Measurements from ENCODE around the gene RNF144A.

Gene RNF144A

GRCh38 chr2:7007846-7008741 is 90.9 kb downstream of the RNF144A start:
- no peak for DNase-seq (ENCODE audit: low spot score)

DNA sequence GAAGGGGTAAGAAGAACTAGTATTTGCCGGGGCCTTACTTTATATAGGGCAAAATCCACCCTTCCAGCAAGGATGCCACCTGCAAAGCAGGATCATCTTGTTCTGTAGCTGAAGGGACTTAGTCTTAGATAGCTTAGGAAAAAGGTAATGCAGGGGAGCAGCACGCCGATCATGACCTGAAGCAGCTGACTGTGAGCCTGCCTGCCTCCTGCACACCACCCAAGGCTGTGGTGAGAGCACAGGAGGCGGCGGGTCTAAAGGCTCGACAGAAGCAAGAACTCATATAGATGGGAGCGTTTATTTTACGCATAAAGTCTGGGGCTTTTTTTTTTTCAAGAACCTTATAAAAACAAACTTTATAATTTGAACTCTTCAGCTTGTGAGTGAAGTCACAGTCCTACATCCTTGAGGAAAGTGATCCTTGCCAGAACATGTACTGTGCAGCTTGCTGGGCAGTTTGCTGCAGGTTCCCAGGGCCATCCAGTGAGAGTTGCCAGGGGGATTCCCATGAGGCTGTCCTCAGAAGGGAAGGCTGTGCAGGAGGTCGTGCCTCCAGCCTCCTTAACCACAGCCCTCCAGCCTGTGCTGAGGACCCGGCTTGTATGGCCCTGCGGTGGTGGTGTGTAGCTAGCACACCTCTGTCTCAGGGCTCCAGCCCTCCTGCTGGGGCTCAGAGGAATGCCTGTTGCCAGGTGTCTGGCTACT is 92.1 kb downstream of the RNF144A start:
- no peak for DNase-seq (ENCODE audit: low spot score)

- DNase-seq (ENCODE audit: low spot score): no peak
Observed at GRCh38 chr2:7010391-7011054, 93.3 kb downstream of the RNF144A start.

DNA sequence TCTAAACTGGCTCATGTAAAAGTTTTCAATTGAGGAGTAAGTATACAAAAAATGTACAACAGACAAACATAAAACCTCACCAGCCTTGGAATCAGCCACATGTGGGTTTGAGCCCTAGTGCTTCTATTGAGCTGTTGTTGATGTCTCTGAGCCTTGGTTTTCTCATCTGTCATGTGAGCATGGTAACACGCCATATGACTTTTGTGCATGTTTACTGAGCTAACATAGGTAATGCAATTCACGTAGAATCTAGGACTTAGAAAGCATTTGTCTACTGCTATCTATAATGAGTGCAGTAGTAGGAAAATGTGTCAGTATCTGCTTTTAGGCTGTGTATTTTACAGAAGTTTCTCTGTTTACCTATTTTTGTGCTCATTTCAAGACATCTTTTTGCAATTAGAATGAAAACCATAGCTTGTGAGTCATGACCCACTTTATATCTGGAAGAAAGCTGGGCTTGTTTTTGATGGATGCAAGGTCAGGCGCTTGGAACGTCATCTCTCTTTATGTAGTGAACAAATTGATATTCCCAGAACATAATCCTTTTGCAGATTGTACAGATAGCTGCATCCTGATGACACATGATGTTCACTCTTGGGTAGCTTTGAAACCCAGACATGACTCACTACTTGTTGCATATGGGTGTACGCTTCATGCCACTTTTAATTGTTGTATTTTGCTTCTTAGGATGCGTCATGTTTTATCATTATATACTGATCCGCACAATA is 94.3 kb downstream of the RNF144A start:
- no peak for DNase-seq (ENCODE audit: low spot score)

GRCh38 chr2:7012141-7012764 is 95.0 kb downstream of the RNF144A start:
- DNase-seq (ENCODE audit: low spot score): no peak

- DNase-seq (ENCODE audit: low spot score): no peak
Observed at GRCh38 chr2:7013471-7014160, 96.4 kb downstream of the RNF144A start.

DNA sequence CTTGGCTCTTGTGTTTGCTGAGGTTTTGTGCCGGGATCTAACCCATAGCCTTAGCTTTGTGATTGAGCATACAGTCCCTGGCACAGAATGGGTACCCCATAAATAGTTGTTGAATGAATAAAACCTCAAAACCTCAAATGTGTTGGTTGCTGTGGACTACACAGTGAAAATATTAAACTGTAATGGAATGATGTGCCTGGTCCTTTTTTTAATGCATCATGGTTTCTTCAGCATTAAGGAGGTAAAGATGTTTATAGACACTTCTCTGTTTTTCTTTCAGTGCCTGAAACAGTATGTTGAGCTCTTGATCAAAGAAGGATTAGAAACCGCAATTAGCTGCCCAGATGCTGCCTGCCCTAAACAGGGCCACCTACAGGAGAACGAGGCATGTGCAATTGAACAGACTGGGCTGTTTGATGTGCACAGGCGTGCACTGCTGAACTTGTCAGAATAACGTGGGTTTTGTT is 97.0 kb downstream of the RNF144A start:
- peak; percentile 21 for DNase-seq (ENCODE audit: low spot score)

DNA sequence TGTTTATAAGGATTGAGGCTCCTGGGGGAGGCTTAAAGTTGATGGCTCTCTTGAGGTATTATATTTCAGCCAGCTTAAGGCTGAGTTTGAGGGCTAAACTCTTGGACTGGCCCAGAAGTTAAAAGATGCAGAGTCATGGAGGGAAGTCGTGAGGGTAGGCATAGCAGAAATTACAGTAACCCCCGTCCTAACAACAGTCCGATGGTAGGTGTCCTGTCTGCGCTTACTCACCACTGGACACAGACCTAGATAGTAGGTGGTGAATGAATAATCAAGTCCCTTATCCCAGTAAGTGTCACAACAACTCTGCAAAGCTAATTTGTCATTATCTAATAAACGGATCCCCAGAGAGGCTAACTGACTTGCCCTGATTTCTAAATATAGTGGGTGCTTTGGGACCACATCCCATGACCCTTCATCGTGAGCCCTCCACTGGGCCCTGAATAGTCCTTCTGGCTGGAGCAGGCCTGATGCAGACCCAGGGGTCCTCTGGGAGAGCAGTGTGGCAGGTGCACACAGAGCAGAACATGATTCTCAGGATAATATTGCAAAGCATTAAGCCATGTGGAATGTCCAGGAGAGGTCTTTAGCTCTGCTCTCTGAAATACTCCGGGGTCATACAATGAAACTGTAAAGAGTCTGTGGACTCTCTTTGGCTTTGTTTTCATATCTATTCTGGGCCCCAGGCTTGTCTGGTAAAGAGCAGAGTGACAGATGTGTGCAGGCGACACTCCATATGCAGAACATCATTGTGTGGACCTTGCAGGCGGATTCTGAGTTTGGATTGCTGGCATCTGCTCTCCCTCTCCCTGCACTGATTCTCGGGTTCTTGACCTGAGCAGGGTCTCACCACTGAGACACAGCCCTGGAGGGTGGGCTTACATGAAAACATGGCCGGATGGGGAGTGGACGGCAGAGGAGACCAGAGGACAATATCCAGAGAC is 98.1 kb downstream of the RNF144A start:
- no peak for DNase-seq (ENCODE audit: low spot score)

- DNase-seq (ENCODE audit: low spot score): no peak
Observed at GRCh38 chr2:7016148-7016547, 98.9 kb downstream of the RNF144A start.

DNA sequence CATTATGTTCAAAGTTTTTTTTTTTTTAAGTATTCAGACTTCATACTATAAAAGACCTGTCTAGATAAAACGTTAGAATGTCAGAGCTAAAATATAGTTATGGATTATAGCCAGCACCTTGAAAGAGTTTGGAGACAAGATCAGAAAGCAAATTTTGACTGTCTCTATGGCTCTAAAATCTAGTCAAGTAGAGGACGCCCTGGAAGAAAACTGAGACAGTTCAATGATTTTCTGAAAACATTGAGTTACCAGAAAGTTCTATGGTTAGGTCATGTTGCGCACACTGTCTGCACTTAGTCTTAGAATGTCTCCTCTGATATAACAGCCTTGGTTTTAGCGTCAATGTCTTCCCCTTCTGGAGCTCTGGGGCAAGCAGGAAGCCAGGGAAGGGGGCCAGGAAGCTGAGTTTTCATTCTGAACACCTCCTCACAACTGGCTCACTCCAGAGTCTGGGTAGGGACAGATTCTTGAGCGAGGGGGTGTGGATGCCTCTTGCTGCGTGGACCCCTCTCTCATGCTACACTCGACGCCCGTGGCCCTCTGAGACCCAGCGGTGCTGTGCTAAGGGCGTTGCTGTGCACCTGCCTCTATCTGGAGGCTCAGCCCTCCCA is 99.5 kb downstream of the RNF144A start:
- no peak for DNase-seq (ENCODE audit: low spot score)

GRCh38 chr2:7017671-7018281 is 100.6 kb downstream of the RNF144A start:
- DNase-seq (ENCODE audit: low spot score): no peak

DNA sequence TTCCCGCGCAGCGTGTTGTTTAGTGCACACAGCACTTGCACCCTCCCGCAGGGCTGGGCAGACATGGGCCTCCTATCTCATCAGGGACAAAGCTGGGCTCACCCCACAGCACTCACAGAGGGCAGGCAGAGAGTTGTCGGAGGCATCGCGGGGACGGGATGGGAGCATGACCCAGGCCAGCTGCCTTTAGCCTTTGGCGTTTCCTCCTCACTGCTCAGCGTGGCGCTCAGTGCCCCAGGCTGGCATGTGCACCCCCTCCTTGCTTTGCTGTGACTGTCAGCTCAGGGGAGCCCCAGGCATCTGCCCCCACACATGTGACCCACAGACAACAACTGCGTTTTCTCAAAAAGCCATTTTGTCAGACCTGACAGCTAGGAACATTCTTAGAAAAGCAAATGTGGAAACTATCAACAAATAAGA is 101.1 kb downstream of the RNF144A start:
- DNase-seq (ENCODE audit: low spot score): no peak

DNA sequence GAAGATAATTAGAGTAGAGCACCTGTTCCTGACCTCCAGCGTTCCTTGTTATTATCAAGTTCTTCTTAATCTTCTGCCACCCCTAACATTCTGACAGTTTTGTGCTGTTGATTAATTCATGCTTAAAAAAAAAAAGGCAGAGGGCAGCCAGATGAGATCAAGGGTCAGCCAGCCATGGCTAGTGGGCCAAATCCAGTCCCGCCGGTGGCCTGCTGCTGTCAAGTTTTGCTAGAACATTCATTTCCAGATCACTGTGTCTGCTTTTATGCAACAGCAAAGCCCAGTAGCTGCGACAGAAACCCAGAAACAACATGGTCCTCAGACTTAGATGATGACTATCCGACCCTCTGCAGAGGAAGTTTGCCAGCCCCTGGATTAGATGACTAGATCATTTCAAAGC is 101.6 kb downstream of the RNF144A start:
- no peak for DNase-seq (ENCODE audit: low spot score)

DNA sequence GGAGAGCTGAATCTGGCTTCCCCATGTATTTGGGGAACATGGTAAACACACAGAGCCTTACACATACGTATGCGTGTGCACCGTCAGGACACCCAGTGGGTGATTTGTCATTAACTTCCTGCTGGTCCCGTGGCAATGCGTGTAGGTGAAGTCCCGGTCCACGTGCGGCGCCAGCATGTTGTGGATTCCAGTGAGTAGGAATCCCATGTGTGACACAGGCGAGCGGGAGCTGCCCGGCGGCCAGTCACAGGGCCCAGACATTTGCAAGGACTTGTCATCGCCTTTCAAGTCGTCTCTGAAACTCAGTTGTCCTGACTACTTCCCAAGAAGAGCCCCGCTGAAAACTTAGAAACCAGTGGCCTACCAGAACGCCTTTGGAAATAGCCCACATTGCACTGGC is 102.0 kb downstream of the RNF144A start:
- DNase-seq (ENCODE audit: low spot score): no peak

GRCh38 chr2:7020059-7020458 is 102.8 kb downstream of the RNF144A start:
- DNase-seq (ENCODE audit: low spot score): no peak

DNA sequence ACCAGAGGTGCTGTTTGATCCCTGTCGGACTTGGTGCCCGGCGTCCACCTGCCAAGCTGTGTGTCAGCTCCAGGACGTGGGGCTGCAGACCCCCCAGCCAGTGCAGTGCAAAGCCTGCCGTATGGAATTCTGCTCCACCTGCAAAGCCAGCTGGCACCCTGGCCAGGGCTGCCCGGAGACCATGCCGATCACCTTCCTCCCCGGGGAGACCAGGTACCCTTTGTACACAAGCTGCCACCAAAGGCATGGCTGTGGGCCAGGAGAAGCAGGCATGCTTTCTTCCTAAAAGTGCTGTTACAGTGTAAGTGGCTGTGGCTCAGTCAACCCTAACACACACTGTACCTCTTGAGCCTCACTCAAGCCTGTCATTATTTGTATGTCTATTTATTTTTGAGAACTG is 103.3 kb downstream of the RNF144A start:
- no peak for DNase-seq (ENCODE audit: low spot score)

DNA sequence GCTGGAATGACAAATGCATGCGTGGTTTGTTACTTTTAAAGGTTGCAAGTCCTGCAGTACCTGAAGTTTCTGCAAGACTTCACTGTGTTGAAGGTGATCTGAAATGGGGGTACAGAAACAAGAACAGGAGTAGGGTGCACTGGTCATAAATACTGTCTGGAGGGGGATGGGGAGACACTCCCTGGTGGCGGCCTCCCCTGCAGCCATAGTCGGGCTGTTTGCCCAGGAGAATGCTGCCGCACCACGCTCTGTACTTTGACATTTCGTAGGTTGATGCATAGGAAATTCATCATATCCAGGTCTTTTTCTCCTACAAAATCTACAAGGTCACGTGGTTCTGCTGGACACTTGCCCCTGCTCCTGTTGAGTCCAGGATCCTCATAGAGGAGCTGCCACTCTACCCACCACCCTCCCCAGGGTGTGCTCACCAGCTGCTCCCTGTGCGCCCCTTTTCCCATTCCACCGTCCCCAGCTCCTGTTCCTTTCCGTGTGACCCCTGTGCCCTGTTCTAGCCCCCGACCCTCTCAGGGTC is 103.8 kb downstream of the RNF144A start:
- DNase-seq (ENCODE audit: low spot score): no peak

All from germinal center (tissue), 1 donor.